ENCODE measurements around the gene SYNPR.

Gene SYNPR

GRCh38 chr3:63617391-63617790 lies 339.3 kb downstream of the SYNPR start:
- DNase-seq (ENCODE audit: low read depth in 1 of 2, low spot score in 1 of 2): no peak
- H3K27me3 ChIP-seq (ENCODE audit: insufficient read depth, poor library complexity, severe bottlenecking): no peaks in the 10 kb centered on the region
- TF ChIP-seq CTCF (IDR thresholded peaks at IDR 0.05; ENCODE audit: insufficient read depth, low read length): no peak
- no peak overlapping the region for H3K4me3 ChIP-seq (replicated peaks; ENCODE audit: insufficient read depth, low read length)
- H3K27ac ChIP-seq (replicated peaks): no peak overlapping the region

- H3K27ac ChIP-seq (replicated peaks): no peak overlapping the region
- H3K4me3 ChIP-seq (replicated peaks; ENCODE audit: insufficient read depth, low read length): no peak overlapping the region
- H3K27me3 ChIP-seq (ENCODE audit: insufficient read depth, poor library complexity, severe bottlenecking): no peaks in the 10 kb centered on the region
- TF ChIP-seq SPI1 (IDR thresholded peaks at IDR 0.05; ENCODE audit: borderline replicate concordance, low read depth) (no peak), CTCF (IDR thresholded peaks at IDR 0.05; ENCODE audit: insufficient read depth, low read length) (no peak), GABPA (IDR thresholded peaks at IDR 0.05; ENCODE audit: low read depth) (no peak)
- DNase-seq (ENCODE audit: low read depth in 1 of 2, low spot score in 1 of 2): no peak
Observed at GRCh38 chr3:63624941-63625560, 346.9 kb downstream of the SYNPR start.

GRCh38 chr3:63631670-63632069 lies 353.6 kb downstream of the SYNPR start:
- DNase-seq (ENCODE audit: low read depth in 1 of 2, low spot score in 1 of 2): no peak
- no peaks in the 10 kb centered on the region for H3K27me3 ChIP-seq (ENCODE audit: insufficient read depth, poor library complexity, severe bottlenecking)
- no peak overlapping the region for H3K4me3 ChIP-seq (replicated peaks; ENCODE audit: insufficient read depth, low read length)
- H3K27ac ChIP-seq (replicated peaks): no peak overlapping the region
- TF ChIP-seq POLR2AphosphoS5 (IDR thresholded peaks at IDR 0.05; ENCODE audit: low read depth): no peak
- TF ChIP-seq CTCF (IDR thresholded peaks at IDR 0.05; ENCODE audit: insufficient read depth, low read length): no peak
- TF ChIP-seq REST (IDR thresholded peaks at IDR 0.05; ENCODE audit: insufficient replicate concordance, low read depth): no peak
- TF ChIP-seq GABPA (IDR thresholded peaks at IDR 0.05; ENCODE audit: low read depth): no peak
- no peak for TF ChIP-seq SPI1 (IDR thresholded peaks at IDR 0.05; ENCODE audit: borderline replicate concordance, low read depth)

GRCh38 chr3:63635186-63635585 lies 357.1 kb downstream of the SYNPR start:
- no peak for TF ChIP-seq CTCF (IDR thresholded peaks at IDR 0.05; ENCODE audit: insufficient read depth, low read length)
- no peak for TF ChIP-seq SPI1 (IDR thresholded peaks at IDR 0.05; ENCODE audit: borderline replicate concordance, low read depth)
- TF ChIP-seq POLR2AphosphoS5 (IDR thresholded peaks at IDR 0.05; ENCODE audit: low read depth): no peak
- no peak for TF ChIP-seq REST (IDR thresholded peaks at IDR 0.05; ENCODE audit: insufficient replicate concordance, low read depth)
- H3K27me3 ChIP-seq (ENCODE audit: insufficient read depth, poor library complexity, severe bottlenecking): no peaks in the 10 kb centered on the region
- no peak for DNase-seq (ENCODE audit: low read depth in 1 of 2, low spot score in 1 of 2)
- no peak overlapping the region for H3K4me3 ChIP-seq (replicated peaks; ENCODE audit: insufficient read depth, low read length)
- H3K27ac ChIP-seq (replicated peaks): no peak overlapping the region

All from HL-60 (cell line).